IMR-90 (cell line): ENCODE results near the gene ITPR3. TPM values are rescaled to one million over a fixed set of nuclear protein-coding genes. Genes with fewer than 3 reads are reported as not detected.

ENCODE experiments used
- ATAC-seq: fragments of 200-7000 bp; cut with Tn5 transposase; 2 replicates; pipeline ENCODE4 v1.9.1; 2020; ENCODE audit warnings: low read depth, mild to moderate bottlenecking, moderate library complexity
- BruUV-seq: library from RNA; stranded (reverse); fragments of 400-500 nt; replicated peaks from 2 replicates; lab custom pipeline; 2021; lab: Mats Ljungman, UMichigan
- CTCF ChIA-PET: fragments of 300-600 bp; formaldehyde crosslinking; extraction: SDS; loops from one replicate; lab custom pipeline; 2021; ENCODE audit warnings: antibody characterized with exemption; lab: Yijun Ruan, JAX
- POLR2A ChIA-PET: fragments of 300-600 bp; sonication (Branson Sonifier 250); formaldehyde crosslinking; loops from one replicate; lab custom pipeline; 2022; ENCODE audit warnings: antibody characterized with exemption; ENCODE audit not compliant: unreplicated experiment; lab: Charles Lee
- DNase-seq: peaks from one replicate; pipeline ENCODE4 v3.0.0; 2013
- H2AFZ ChIP-seq: replicated peaks from 2 replicates; pipeline ENCODE3; 2013; ENCODE audit warnings: low read length, mild to moderate bottlenecking; ENCODE audit not compliant: poor library complexity
- H2AK5ac ChIP-seq: 2 replicates; pipeline ENCODE4 v1.6.1; 2013; ENCODE audit warnings: low read depth, low read length, inconsistent platforms
- H2AK9ac ChIP-seq: replicated peaks from 2 replicates; pipeline ENCODE3; 2013; ENCODE audit warnings: mild to moderate bottlenecking, low read depth, low read length, moderate library complexity; ENCODE audit not compliant: poor library complexity
- H2BK120ac ChIP-seq: 2 replicates; pipeline ENCODE4 v1.6.1; 2013; ENCODE audit warnings: low read depth, low read length, inconsistent platforms
- H2BK15ac ChIP-seq: 3 replicates; pipeline ENCODE4 v1.6.1; 2013; ENCODE audit warnings: low read depth, low read length, inconsistent platforms
- H2BK20ac ChIP-seq: 2 replicates; pipeline ENCODE4 v1.6.1; 2013; ENCODE audit warnings: low read depth, mild to moderate bottlenecking, inconsistent platforms, low read length, moderate library complexity
- H2BK5ac ChIP-seq: 2 replicates; pipeline ENCODE4 v1.6.1; 2013; ENCODE audit warnings: mild to moderate bottlenecking, low read depth, low read length, inconsistent platforms; ENCODE audit not compliant: poor library complexity, severe bottlenecking
- H3K14ac ChIP-seq: replicated peaks from 2 replicates; pipeline ENCODE4 v1.6.1; 2013; ENCODE audit warnings: low read depth, low read length, inconsistent platforms
- H3K18ac ChIP-seq: 2 replicates; pipeline ENCODE4 v1.6.1; 2013; ENCODE audit warnings: low read depth, low read length, control low read depth
- H3K23ac ChIP-seq: 2 replicates; pipeline ENCODE4 v1.6.1; 2013; ENCODE audit warnings: low read depth, low read length, inconsistent platforms
- H3K27ac ChIP-seq: 2 replicates; pipeline ENCODE4 v1.5.1; 2013; ENCODE audit warnings: mild to moderate bottlenecking, control low read depth, low read length; ENCODE audit not compliant: insufficient read depth
- H3K27me3 ChIP-seq: 2 replicates; pipeline ENCODE4 v1.6.1; 2013; ENCODE audit warnings: low read length; ENCODE audit not compliant: control insufficient read depth, insufficient read depth
- H3K36me3 ChIP-seq: 2 replicates; pipeline ENCODE4 v1.6.1; 2013; ENCODE audit warnings: low read length, mixed read lengths; ENCODE audit not compliant: control insufficient read depth, insufficient read depth
- H3K4ac ChIP-seq: 2 replicates; pipeline ENCODE4 v1.6.1; 2013; ENCODE audit warnings: low read depth, low read length, inconsistent platforms
- H3K4me1 ChIP-seq: 2 replicates; pipeline ENCODE4 v1.6.1; 2013; ENCODE audit warnings: low read length, mixed read lengths; ENCODE audit not compliant: control insufficient read depth, insufficient read depth
- H3K4me2 ChIP-seq: 2 replicates; pipeline ENCODE4 v1.6.1; 2013; ENCODE audit warnings: low read depth, mild to moderate bottlenecking, control low read depth, low read length, moderate library complexity
- H3K4me3 ChIP-seq: 2 replicates; pipeline ENCODE4 v1.5.1; 2013; ENCODE audit warnings: low read depth, mild to moderate bottlenecking, control low read depth, low read length, moderate library complexity; ENCODE audit not compliant: insufficient read depth
- H3K56ac ChIP-seq: 2 replicates; pipeline ENCODE4 v1.6.1; 2013; ENCODE audit warnings: low read length, inconsistent platforms; ENCODE audit not compliant: insufficient read depth; ENCODE audit errors: extremely low read depth
- H3K79me1 ChIP-seq, 2 experiments: 2 replicates each; pipeline ENCODE4 v1.6.1; 2013; ENCODE audit warnings: low read length in 2 of 2, inconsistent platforms in 1 of 2, low read depth in 1 of 2
- H3K9ac ChIP-seq: 2 replicates; pipeline ENCODE4 v1.6.1; 2013; ENCODE audit warnings: low read depth, low read length, control low read depth
- H3K9me1 ChIP-seq: 2 replicates; pipeline ENCODE4 v1.6.1; 2013; ENCODE audit warnings: low read length, inconsistent platforms; ENCODE audit not compliant: insufficient read depth
- H3K9me3 ChIP-seq: 2 replicates; pipeline ENCODE4 v1.6.1; 2013; ENCODE audit warnings: low read length; ENCODE audit not compliant: control insufficient read depth, insufficient read depth
- H4K20me1 ChIP-seq: 2 replicates; pipeline ENCODE4 v1.6.1; 2013; ENCODE audit warnings: low read length, inconsistent platforms; ENCODE audit not compliant: insufficient read depth
- H4K5ac ChIP-seq: 2 replicates; pipeline ENCODE4 v1.6.1; 2013; ENCODE audit warnings: mild to moderate bottlenecking, low read depth, low read length, control low read depth
- H4K8ac ChIP-seq, 2 experiments: 2 replicates each; pipeline ENCODE4 v1.6.1; 2013; ENCODE audit warnings: low read depth in 2 of 2, low read length in 2 of 2, control low read depth in 1 of 2, inconsistent platforms in 1 of 2
- H4K91ac ChIP-seq: 2 replicates; pipeline ENCODE4 v1.6.1; 2013; ENCODE audit warnings: low read depth, low read length, inconsistent platforms; ENCODE audit not compliant: insufficient read depth
- BHLHE40 ChIP-seq: fragments of 150-350 bp; IDR thresholded peaks from 2 replicates; pipeline ENCODE4 v1.6.1; 2016; ENCODE audit warnings: mild to moderate bottlenecking, low read depth, low read length
- CEBPB ChIP-seq: IDR thresholded peaks from 2 replicates; pipeline ENCODE4 v1.6.1; 2012; ENCODE audit warnings: low read depth, low read length, improper control_type of control experiment
- CHD1 ChIP-seq: IDR thresholded peaks from 2 replicates; pipeline ENCODE4 v1.6.1; 2012; ENCODE audit warnings: low read depth, low read length, improper control_type of control experiment
- CTCF ChIP-seq: conservative IDR thresholded peaks from 2 replicates; pipeline ENCODE4 v1.5.1; 2012; ENCODE audit warnings: mild to moderate bottlenecking, low read depth, low read length, improper control_type of control experiment
- MXI1 ChIP-seq: IDR thresholded peaks from 2 replicates; pipeline ENCODE4 v1.6.1; 2012; ENCODE audit warnings: low read depth, mild to moderate bottlenecking, low read length, moderate library complexity, borderline replicate concordance
- NFE2L2 ChIP-seq: fragments of 150-350 bp; IDR thresholded peaks from 2 replicates; pipeline ENCODE4 v1.6.1; 2016; ENCODE audit warnings: low read depth, mild to moderate bottlenecking, low read length
- POLR2A ChIP-seq: IDR thresholded peaks from 2 replicates; pipeline ENCODE4 v1.6.1; 2012; ENCODE audit warnings: mild to moderate bottlenecking, low read depth, low read length
- RCOR1 ChIP-seq: IDR thresholded peaks from 2 replicates; pipeline ENCODE4 v1.6.1; 2012; ENCODE audit warnings: mild to moderate bottlenecking, low read length, improper control_type of control experiment; ENCODE audit not compliant: insufficient replicate concordance
- RFX5 ChIP-seq: IDR thresholded peaks from 2 replicates; pipeline ENCODE4 v1.8.0; 2012; ENCODE audit warnings: low read depth, mild to moderate bottlenecking, low read length, moderate library complexity
- SMC3 ChIP-seq: fragments of 150-350 bp; IDR thresholded peaks from 2 replicates; pipeline ENCODE4 v1.6.1; 2016; ENCODE audit warnings: low read depth, mild to moderate bottlenecking, antibody characterized with exemption, low read length, moderate library complexity
- WGBS, 2 experiments: methylation state at CpG; one replicate each; pipeline versions ENCODE4 v1.1.5 to v1.1.7; 2013; ENCODE audit warnings: missing lambda C conversion rate in 2 of 2; ENCODE audit not compliant: insufficient read length in 1 of 2; ENCODE audit errors: extremely low coverage in 2 of 2; 5-methylcytosine and 5-hydroxymethylcytosine counted together
- dilution Hi-C: fragments of 300-500 bp; cut with HindIII; formaldehyde crosslinking; loops from one replicate; pipeline ENCODE4 v1.14.3; 2018; ENCODE audit warnings: low sequenced_read_pairs; ENCODE audit not compliant: unreplicated experiment
- in situ Hi-C: fragments of 300-500 bp; cut with MboI; formaldehyde crosslinking; loops from 3 replicates; pipeline ENCODE4 v1.14.3; 2019; ENCODE audit warnings: low sequenced_read_pairs, inconsistent platforms, mixed read lengths
- intact Hi-C: fragments of 100-400 bp; cut with micrococcal nuclease; formaldehyde crosslinking; loops from 2 replicates; pipeline ENCODE4 v1.10.0; 2022
- polyA plus RNA-seq, 3 experiments: library from polyadenylated mRNA; depleted of rRNA; stranded (reverse); fragments of >200 nt; gene quantifications; 2 replicates each; pipeline ENCODE4 v1.2.3, GENCODE V29; 2012; ENCODE audit warnings: low replicate concordance in 1 of 3
- total RNA-seq: library from RNA; depleted of rRNA; stranded (reverse); fragments of >200 nt; gene quantifications from 2 replicates; pipeline ENCODE4 v1.2.3, GENCODE V29; 2012

The ITPR3 gene
- total and polyA plus RNA-seq, 2 of the 4 experiments (the other 2 are of a cell fraction) = 1.6 to 3.7 TPM

DNA sequence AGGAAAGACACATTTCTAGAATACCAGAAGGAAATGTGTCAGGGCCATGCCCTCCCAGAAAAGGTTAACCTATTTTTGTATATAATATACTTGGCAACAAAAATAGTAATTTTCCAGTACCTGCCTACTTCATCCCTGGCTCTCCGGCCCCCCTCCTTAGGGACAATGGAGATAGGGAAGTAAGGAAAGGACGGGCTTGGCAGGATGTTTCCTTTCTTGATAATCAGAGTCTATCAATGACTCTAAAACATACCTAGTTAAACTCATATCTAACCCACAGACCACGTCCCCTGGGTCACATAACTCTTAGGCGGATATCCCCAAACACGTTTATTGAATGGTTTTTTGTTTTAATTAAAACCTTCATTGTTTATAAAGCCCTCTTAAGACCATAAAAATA lies 78.6 kb downstream of the ITPR3 start:
- Histone ChIP-seq H3K4ac (no peak overlapping the region), H4K8ac (no peak overlapping the region), H3K27me3 (no peaks in the 10 kb centered on the region), H3K23ac (no peak overlapping the region), H3K36me3 (peaks cover 16% of the 10 kb centered on the region), H3K56ac (no peak overlapping the region), H3K9me3 (no peaks in the 10 kb centered on the region), H3K27ac (no peak overlapping the region), H2BK120ac (no peak overlapping the region), H3K4me1 (peaks cover 12% of the 10 kb centered on the region), H3K9ac (no peak overlapping the region), H2AFZ (no peak overlapping the region), H2AK5ac (no peak overlapping the region), H3K9me1 (peaks cover 18% of the 10 kb centered on the region), H3K14ac (no peak overlapping the region), H2BK20ac (no peak overlapping the region), H3K79me1 (peaks cover 5 to 45% of the 10 kb centered on the region in 2 experiments; a peak in 2 of 4 replicates), H2BK5ac (no peak overlapping the region), H2AK9ac (no peak overlapping the region), H2BK15ac (no peak overlapping the region), H3K4me2 (no peak overlapping the region), H3K4me3 (no peak overlapping the region), H4K20me1 (peaks cover 8% of the 10 kb centered on the region; the same call in 1 of the 2 replicates), H4K91ac (no peak overlapping the region), H4K5ac (no peak overlapping the region), H3K18ac (no peak overlapping the region)
- in situ Hi-C loops = loop anchor here (5.0 to 10.0 kb wide), 2 partner anchors 112 to 245 kb away; partner anchors contain the start of gene ZBTB9
- ChIA-PET CTCF (interaction anchor here (0.7 to 2.7 kb wide), 2 partner anchors 8 to 110 kb away, joined by 3 to 21 read pairs; no protein-coding TSS in a partner anchor), POLR2A (no interaction called here)
- intact Hi-C loops = loop anchor here (1.0 kb wide), 2 partner anchors 110 to 114 kb away; no protein-coding TSS in a partner anchor
- dilution Hi-C loops = no loop called here
- DNase-seq (no peak), ATAC-seq (no peak)
- no TSS peak for BruUV-seq
- WGBS, 2 experiments = 84% methylated on average over 3 of the region's 5 CpGs; no CpG with 5 or more reads in 1 of the 2 experiments
- TF ChIP-seq SMC3 (no peak), CTCF (no peak), NFE2L2 (no peak), RCOR1 (no peak), RFX5 (no peak), CHD1 (no peak), MXI1 (no peak), POLR2A (no peak), CEBPB (no peak), BHLHE40 (no peak)
